GM21723 (cell line): ENCODE data around the gene KRTAP10-9.
"Not testable (repeated sequence)": the region's sequence is repeated elsewhere in the genome, so short reads cannot be mapped to it uniquely, and the experiment has no call there.

Experiments
- ATAC-seq: cut with Tn5 transposase; IDR thresholded peaks from one replicate; pipeline ENCODE4 v1.9.1; 2021; ENCODE audit warnings: mild to moderate bottlenecking, moderate library complexity; ENCODE audit not compliant: unreplicated experiment

KRTAP10-9 gene

DNA sequence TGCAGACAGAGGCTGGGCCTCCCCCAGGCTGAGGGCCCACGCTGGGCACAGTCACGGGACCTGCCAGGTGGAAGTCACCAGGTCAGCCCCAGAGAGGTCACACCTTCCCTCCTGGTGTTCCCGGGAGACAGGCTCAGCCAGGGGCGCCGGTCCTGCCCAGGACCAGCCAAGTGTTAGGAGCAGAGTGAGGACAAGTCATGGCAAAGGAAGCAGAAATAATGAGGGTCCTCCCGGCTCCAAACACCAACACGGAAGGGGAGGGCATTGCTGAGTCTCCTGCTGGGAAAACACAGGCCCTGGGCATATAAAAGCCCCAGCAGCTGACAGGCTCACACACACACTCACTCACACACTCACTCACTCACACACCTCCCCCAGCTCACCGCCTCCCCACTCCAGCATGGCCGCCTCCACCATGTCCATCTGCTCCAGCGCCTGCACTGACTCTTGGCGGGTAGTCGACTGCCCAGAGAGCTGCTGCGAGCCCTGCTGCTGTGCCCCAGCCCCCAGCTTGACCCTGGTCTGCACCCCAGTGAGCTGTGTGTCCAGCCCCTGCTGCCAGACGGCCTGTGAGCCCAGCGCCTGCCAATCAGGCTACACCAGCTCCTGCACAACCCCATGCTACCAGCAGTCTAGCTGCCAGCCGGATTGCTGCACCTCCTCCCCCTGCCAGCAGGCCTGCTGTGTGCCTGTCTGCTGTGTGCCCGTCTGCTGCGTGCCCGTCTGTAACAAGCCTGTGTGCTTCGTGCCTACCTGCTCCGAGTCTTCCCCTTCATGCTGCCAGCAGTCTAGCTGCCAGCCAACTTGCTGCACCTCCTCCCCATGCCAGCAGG lies 10.3 kb downstream of the KRTAP10-9 start, which contains the start of gene KRTAP10-10:
Gene KRTAP10-10 (plus strand): TSS at position 339 of the 833 bp plus-strand sequence. CDS start 62 bp downstream, at position 401.
- ATAC-seq: no peak

DNA sequence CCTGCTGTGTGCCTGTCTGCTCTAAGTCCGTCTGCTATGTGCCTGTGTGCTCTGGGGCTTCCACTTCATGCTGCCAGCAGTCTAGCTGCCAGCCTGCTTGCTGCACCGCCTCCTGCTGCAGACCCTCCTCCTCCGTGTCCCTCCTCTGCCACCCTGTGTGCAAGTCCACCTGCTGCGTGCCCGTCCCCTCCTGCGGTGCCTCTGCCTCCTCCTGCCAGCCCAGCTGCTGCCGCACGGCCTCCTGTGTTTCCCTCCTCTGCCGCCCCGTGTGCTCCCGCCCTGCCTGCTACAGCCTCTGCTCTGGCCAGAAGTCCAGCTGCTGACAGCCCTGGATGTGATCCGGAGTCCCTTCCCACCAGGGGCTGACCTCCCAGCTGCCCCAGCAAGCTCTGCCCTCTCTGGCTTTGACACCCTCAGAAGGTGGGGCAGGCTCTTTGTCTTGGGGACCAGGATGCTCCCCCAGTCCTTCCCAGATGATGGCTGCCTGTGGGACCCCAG lies 11.0 kb downstream of the KRTAP10-9 start:
- not testable (repeated sequence) for ATAC-seq

DNA sequence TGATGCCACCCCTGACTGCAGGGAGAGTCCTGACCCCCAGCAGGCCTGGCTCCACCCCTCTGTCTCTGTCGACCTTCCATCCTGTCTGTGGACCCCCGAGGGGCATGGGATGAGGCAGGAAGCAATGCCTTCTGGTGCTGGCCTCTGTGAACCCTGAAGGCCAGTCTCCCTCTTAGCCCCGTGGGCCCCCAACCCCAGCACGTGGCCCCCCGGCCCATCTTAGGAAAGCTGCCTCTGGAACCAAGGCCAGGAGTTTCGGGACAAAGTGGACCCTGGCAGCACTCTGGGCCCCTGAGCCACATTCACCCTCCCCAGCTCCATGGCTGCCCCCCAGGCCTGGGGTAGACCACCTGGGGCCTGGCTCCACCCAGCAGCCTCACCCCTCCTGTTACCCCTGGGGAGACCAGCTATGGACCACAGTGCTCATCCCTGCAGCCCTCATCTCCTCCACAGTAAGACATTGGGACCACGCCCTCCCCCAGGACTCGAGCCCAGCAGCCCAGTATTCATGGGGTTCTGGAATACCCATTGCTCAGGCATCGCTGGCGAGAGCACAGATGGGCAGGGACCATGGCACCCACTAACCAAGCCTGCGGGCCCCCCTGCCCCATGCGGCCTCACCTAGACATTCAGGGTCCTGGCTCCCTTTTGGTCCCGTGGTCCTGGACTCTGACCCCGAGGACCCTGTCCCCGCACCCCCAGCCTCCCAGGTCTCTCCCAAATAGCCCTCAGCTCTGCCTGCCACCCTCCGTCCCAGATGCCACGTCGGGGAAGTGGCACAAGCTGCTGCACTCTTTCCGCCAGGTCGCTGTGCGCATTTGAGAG lies 11.8 kb downstream of the KRTAP10-9 start:
- not testable (repeated sequence) for ATAC-seq

DNA sequence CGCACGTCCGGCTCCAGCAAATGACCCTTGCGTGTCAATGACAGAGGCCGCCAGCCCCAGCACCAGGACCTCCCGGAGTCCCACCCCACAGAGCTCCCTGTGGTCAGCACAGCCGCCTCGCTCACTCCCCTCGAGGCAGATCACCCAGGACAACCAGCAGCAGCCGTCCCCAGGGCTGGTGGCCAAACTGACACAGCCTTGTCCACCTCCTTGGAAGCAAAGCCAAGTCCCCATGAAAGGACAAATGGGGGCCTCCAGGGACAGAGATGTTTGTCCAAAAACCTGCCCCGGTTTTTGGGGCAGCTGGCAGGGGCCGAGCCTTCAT lies 12.4 kb downstream of the KRTAP10-9 start:
- ATAC-seq: no peak

DNA sequence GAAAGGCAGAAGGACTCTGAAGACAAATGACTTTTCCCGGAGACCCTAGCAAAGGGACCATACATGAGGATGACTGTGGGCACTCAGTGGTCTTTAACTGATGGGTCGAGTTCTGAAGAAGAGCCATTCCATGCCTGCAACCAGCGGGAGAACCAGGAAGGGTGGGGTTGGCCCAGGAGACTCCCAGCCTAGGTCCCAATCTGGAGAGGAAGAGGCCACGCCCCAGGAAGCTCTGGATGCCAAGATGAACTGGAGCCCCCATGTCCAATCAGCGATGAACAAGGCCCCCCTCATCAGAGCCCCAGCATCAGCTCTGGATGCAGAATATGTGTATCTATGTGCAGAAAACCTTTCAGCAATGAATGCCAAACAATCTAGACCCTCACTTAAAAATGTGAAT lies 13.9 kb downstream of the KRTAP10-9 start:
- no peak for ATAC-seq

DNA sequence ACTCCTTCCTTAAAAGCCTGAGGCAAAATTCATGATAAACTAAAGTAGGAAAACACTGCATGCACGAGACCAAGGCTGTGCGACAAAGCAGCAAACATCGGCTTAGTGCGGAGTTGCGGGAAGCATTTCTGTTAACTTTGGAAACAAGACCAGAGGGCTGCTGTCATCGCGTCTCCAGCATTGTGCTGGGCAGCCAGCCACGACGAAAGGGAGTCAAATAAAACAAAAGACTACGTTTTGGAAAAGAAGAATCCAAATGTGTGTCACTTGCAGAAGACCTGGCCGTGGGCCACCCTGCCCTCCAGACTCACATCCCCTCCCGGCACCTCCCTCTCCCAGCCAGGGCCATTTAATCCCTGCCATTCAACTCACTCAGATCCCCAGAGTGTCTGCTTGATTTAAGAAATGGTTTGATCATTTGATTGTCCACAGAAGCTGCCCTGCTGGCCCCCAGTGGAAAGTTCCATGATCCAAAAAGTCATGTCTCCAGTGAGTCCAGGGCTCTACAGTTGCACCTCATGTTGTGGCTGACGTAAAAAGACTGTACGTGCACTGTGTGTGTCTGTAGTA lies 16.9 kb downstream of the KRTAP10-9 start:
- no peak for ATAC-seq

DNA sequence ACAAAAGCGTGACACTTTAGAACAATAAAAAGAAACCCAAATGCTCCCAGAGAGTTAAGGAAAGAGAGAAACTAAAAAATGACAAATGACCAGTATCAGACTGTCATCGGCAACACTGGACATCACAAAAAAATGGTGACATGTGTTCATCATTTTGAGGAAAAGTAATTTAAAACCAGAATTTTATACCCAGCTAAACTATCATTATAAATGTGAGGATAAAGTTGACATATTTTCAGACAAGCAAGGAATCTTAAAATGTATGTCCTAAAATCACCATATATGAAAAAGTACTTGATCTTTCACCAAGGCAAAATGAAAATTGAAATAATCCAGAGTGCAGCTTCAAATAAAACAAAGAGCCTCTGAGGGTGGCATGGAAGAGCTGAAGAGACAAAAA lies 18.0 kb downstream of the KRTAP10-9 start:
- no peak for ATAC-seq

DNA sequence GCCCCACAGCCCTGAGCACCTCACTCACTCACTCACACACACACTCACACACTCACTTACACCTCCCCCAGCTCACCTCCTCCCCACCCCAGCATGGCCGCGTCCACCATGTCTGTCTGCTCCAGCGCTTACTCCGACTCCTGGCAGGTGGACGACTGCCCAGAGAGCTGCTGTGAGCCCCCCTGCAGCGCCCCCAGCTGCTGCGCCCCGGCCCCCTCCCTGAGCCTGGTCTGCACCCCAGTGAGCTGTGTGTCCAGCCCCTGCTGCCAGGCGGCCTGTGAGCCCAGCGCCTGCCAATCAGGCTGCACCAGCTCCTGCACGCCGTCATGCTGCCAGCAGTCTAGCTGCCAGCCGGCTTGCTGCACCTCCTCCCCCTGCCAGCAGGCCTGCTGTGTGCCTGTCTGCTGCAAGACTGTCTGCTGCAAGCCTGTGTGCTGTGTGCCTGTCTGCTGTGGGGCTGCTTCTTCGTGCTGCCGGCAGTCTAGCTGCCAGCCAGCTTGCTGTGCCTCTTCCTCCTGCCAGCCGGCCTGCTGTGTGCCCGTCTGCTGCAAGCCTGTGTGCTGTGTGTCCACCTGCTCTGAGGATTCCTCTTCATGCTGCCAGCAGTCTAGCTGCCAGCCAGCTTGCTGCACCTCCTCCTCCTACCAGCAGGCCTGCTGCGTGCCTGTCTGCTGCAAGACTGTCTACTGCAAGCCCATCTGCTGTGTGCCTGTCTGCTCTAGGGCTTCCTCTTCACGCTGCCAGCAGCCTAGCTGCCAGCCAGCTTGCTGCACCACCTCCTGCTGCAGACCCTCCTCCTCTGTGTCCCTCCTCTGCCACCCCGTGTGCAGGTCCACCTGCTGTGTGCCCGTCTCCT lies 19.7 kb downstream of the KRTAP10-9 start, which contains the start of gene KRTAP10-11:
Gene KRTAP10-11 (plus strand): TSS at position 49 of the 856 bp plus-strand sequence. CDS start 45 bp downstream, at position 94.
- ATAC-seq: not testable (repeated sequence)

DNA sequence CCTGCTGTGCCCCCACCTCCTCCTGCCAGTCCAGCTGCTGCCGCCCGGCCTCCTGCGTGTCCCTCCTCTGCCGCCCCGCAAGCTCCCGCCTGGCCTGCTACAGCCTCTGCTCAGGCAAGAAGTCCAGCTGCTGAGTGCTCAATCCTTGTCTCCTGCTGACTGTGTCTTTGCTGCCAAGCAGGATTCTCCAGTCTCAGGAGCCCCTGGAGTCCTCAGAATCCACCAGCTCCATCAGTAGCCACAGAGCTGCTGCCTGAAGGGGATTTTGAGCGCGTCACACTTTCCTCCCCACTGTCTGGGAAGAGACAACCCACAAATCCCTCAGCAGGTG lies 20.3 kb downstream of the KRTAP10-9 start:
- no peak for ATAC-seq

DNA sequence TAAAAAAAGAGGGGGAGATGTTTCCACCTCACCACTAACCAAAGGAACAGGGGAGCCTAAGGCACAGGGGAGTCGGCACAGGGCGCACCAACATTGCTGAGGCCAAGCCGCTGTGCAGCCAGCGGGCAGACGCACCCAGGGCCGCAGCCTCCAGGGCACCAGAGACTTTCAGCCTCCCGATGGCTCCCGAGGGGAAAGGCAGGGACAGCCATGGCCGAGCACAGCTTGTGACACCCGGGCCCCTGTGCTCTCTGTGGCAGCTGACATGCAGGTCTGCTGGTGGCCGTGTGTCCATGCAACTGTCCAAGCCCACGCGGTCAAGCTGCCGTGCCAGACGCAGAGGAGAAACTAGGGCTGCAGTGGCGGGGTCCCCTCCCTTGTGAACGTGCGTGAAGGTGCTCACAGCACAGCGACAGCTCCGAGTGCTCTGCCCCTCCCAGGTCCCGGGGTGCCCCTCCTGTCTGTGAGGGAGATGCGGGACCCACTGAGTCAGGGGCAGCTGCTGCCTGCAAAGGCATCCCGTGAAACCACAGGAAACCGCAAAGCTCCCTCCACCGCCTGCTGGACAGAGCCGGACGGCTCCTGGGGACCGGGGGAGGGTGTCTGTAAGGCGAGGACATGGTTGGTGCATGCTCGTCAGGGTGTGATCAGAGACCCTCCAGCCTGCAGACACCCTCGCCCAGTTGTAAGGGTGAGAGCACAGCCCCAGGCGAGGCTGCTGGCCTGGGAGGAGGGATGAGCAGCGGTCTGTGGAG lies 21.8 kb downstream of the KRTAP10-9 start:
- ATAC-seq: no peak

DNA sequence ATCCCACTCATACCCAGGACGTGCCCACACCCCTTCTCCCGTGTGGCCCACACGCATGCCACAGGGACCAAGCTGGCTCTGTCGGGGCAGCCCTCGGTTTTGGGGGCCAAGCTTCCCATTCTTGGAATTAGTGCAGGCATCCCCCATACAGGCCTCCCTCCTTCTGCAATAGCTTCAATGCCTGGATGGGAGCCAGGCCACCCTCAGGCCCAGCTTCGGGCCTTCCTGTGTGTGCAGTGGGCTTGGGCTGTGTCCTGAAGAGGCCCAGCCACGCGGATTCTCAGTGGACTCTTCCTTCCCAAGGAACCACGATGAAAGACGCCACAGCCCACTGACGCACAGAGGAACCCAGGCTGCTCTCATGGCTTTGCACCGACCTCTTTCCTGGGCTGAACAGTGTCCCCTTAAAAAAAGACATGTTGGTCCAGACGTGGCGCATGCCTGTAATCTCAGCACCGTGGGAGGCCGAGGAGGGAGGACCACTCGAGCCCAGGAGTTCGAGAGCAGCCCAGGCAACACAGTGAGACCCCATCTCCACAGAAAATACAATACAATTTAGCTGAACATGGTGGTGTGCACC lies 22.7 kb downstream of the KRTAP10-9 start:
- ATAC-seq: no peak

DNA sequence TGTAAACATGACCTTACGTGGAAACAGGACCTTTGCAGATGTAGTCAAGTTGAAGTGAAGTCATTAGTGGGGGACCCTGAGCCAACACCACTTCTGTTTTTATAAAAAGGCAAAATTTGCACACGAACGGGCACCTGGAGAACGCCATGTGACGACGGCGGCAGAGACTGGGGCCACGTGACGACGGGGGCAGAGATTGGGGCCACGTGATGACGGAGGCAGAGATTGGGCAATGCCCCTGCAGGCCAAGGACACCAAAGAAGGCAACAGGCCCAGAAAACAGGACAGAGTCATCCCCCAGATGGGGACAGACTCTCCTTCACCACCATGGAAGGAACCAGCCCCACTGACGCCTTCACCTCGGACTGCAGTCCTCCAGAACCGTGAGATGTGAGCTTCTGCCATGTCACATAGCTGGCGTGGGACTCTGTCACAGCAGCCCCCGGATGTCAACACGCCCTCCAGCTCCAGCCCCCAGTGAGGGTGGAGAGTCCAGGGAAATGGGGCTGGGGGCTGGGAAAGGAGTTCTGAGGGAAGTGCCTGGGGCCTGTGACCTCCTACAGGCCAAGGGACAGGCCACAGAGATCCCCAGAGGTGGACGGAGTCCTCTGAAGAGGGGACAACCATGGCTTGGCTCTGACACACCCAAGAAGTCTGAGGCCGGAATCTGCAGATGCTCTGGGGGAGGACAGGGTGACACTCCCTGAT lies 23.5 kb downstream of the KRTAP10-9 start:
- ATAC-seq: no peak

DNA sequence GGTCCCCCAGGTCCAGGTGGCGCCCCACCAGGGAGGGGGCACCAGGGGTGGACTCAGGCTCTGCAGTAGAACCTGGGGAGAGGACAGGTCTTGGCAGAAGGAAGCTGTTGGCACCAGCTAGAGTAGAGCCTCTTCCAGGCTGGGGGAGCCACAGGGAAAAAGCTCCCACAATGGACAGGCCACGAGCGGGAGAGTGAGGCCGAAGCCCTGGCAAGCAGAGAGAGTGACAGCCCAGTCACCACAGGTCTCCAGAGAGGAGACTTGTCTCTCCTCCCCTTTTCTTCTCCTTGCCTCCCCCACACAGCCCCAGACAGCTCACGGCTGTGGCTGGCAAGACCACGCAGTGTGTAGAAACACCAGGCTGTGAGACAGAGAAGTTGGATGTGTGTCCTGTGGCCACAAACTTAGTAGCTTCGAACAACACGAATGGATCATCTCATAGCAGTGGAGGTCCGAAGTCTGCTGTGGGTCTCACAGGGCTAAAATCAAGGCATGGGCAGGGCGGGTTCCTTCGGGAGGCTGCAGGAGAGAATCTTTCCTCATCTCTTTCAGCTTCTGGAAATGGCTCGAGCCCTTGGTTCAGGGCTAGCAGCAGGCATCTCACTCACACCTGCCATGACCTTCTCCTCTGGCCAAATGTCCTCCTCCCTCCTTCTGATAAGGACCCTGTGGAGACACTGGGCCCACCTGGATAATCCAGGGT lies 24.2 kb downstream of the KRTAP10-9 start:
- no peak for ATAC-seq

DNA sequence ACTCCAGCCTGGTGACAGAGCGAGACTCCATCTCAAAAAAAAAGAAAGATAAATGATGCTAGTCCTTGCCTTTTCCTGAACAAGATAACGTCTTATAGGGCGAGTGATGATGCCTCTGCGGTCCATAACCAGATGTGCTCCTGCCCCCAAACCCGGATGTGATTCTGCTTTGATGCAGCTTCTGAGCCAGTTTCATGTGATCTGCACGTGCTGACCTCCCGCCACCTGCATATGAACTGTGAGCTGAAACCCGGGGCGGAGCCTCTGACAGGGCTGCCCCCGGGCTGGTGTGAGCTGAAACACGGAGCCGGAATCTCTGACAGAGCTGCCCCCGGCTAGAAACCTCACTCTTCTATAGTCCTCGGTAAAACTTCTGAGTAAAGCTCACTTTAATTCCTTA lies 26.2 kb downstream of the KRTAP10-9 start:
- no peak for ATAC-seq

DNA sequence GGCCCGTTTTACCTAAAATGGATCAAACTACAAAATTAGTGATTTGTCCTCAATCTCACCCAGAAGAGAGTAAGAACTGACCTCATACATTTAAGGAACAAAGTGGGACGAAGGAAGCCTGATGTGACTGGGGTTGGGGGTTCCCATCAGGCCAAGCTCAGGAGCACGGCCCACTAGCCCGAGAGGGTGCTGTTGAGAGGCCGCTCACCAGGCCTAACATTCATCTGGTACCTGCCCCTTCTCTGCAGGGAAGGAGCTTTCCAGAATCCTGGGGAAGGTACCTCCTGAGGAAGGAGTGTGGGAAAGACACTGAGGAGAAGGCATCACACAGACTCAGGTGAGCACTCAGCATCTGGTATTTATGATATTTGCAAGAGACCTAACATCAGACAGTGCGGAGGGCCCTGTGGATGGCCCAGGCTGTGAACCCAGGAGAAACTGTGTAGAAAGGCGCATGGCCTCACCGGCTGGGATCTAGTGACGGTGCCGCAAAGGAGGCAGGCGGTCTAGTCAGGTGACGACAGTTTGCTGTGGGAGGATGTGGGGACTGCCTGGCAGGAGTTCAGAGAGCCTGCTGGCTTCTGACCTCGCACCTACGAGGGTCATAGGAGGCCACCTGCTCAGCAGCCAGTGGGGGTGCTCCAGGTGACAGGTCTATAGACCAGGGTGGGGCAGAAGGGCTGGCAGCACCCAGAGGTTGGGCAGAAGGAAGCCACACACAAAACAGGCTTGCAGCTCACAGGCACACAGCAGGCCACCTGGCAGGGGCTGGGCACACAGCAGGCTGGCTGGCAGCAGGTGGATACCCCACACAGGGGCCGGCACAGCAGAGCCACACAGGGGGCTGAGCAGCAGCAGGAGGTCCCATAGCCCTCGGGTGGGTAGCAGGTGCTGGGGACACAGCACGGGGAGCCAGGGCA lies 27.0 kb downstream of the KRTAP10-9 start:
- no peak for ATAC-seq

DNA sequence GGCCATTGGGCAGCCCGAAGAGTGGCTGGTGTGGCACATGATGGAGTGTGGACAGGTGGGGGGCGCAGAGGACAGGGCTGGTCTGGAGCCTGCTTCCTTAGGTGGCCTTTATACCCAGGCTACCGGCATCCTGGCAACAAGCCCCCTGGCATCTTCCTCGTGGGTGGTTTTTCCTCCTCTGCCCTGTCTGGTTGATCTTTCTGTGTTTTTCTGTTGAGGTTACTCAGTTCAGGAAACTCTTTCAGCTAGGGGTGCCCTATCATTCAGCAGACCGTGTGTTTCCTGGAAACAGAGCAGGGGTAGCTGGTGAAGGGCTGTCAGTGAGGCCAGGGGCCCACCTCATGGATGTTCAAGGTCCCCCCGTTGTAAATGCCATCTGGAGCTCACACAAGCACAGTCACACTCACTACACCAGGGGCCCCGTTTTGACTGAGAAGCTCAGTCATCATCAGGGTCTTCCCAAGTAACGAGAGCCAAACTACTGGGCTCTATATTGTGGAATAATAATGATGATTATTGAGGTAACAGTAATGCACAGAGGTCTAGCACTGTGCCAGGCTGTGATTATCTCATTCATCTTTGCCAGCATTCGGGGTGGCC lies 27.8 kb downstream of the KRTAP10-9 start, which contains the start of gene KRTAP12-4:
Gene KRTAP12-4 (minus strand): TSS at position 84 of the 600 bp plus-strand sequence. CDS start 45 bp downstream, at position 39.
- ATAC-seq: no peak

DNA sequence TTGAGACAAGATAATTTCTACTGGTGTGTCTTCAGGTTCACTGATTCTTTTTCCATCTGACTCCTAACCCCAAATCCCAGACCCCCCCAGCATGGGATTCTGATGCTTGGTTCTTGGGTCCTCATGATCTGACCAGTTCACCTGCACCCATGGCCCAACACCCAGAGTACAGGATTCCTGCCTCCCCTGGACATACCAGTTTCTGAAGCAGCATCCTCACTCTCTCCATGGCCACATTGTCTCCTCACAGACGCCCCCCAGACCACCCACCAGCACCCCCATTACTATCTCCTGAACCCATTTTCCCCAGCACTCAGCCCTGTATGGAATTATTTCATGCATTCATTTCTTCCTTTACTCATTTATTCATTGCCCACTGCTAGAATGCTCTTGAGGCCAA lies 30.0 kb downstream of the KRTAP10-9 start:
- no peak for ATAC-seq
